ENCODE results near the gene ZNF775.
"Not testable (repeated sequence)": the region's sequence is repeated elsewhere in the genome, so short reads cannot be mapped to it uniquely, and the experiment has no call there.

ZNF775 gene

DNA sequence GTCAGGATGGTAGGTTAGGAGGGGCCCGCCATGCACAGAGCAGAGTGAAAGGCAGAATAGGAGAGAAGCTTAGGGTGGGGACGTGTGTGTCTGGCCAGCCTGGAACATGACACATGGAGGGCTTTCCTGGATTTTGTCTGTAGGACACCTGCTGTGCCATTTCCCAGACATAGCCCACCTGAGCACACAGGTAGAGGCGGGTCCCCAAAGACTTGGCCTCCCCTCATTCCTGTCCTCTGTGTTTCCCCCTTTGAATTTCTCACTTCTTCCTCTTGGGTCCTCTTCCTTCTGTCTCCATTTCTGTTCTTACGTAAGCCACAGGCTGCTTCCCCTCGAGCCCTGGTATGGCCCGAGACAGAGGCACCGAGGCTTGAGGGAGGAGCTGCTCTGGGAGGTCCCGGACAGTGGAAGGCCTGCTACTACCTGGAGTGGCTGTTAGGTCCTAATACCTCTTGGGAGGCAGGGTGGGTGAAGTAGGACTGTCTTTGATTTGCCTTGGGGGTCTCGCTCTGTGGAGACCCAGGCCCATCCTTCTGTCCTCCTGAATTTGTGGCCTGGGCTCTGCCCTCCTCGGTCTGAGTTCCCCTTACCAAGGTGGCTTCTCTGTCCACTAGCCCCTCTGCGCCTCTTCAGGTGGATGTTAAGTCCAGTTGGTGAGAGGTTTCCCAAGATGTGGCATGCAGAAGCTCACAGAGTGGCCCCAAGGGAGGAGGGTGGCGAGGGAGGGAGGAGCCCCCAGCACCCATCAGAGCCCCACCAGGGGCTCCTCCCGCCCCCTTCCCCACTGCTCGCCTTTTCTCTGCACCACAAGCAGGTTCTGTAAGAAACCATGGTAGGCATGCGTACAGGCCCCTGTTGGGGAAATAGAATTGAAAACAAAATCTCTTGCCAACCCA, 5.5 kb downstream of the ZNF775 start:
- DNase-seq (ENCODE audit: low spot score) = no peak
- in situ Hi-C loops (cut with MboI; ENCODE audit: low sequenced_read_pairs, unreplicated experiment) = no loop called here
- TF ChIP-seq, protein P1, sequence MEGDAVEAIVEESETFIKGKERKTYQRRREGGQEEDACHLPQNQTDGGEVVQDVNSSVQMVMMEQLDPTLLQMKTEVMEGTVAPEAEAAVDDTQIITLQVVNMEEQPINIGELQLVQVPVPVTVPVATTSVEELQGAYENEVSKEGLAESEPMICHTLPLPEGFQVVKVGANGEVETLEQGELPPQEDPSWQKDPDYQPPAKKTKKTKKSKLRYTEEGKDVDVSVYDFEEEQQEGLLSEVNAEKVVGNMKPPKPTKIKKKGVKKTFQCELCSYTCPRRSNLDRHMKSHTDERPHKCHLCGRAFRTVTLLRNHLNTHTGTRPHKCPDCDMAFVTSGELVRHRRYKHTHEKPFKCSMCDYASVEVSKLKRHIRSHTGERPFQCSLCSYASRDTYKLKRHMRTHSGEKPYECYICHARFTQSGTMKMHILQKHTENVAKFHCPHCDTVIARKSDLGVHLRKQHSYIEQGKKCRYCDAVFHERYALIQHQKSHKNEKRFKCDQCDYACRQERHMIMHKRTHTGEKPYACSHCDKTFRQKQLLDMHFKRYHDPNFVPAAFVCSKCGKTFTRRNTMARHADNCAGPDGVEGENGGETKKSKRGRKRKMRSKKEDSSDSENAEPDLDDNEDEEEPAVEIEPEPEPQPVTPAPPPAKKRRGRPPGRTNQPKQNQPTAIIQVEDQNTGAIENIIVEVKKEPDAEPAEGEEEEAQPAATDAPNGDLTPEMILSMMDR (IDR thresholded peaks at IDR 0.05; ENCODE audit: borderline replicate concordance, control extremely low read depth, extremely low read depth, insufficient read depth, missing control alignments) = no peak

DNA sequence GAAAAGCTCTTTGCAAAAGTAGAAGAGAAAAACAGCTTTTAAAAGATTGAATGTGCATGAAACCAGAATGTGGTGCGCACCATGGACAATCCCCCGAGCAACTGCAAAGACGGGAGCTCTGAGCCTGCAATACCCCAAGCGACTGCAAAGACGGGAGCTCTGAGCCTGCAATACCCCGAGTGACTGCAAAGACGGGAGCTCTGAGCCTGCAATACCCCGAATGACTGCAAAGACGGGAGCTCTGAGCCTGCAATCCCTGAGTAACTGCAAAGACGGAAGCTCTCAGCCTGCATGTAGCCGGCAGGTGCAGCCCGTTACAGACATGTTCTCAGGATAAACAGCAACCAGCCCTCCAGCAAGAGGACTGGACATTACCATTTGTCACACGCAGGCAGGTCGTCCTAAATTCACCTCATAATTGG, 6.2 kb downstream of the ZNF775 start:
- no peak for DNase-seq (ENCODE audit: low spot score)
- TF ChIP-seq, protein P1 (IDR thresholded peaks at IDR 0.05; ENCODE audit: borderline replicate concordance, control extremely low read depth, extremely low read depth, insufficient read depth, missing control alignments) = no peak
- in situ Hi-C loops (cut with MboI; ENCODE audit: low sequenced_read_pairs, unreplicated experiment) = no loop called here

DNA sequence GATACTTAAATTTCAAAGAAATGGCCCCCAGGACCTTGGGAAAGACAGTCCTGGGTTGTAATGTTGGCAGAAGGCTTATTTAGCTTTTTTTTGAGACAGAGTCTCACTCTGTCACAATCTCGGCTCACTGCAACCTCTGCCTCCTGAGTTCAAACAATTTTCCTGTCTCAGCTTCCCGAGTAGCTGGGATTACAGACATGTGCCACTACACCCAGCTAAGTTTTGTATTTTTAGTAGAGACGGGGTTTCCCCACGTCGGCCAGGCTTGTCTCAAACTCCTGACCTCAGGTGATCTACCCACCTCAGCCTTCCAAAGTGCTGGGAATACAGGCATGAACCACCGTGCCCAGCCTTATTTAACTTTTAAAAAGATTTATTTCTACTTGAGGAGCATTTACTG, 6.8 kb downstream of the ZNF775 start:
- in situ Hi-C loops (cut with MboI; ENCODE audit: low sequenced_read_pairs, unreplicated experiment); DNase-seq (ENCODE audit: low spot score): not testable (repeated sequence)

DNA sequence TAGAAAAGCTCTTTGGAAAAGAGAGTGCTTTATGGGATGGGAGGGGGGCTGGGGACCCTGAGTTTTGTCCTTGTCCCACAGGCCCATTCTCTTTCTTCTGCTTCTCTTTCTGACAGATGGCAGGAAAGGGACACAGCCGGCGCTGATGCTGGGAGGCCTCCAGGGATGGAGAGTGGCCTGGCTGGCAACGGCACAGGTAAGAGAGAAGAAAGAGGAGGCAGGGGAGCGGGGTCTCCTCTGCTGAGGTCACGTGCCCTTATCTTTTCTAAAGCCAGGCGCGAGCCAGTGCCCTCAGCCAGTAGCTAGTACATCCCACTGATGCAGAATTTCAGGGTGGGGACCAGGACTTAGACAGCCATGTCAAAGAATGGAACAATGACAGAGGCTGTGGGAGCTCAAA, 9.2 kb downstream of the ZNF775 start:
- no peak for DNase-seq (ENCODE audit: low spot score)
- TF ChIP-seq, protein P1 (IDR thresholded peaks at IDR 0.05; ENCODE audit: borderline replicate concordance, control extremely low read depth, extremely low read depth, insufficient read depth, missing control alignments) = no peak
- in situ Hi-C loops (cut with MboI; ENCODE audit: low sequenced_read_pairs, unreplicated experiment) = no loop called here

DNA sequence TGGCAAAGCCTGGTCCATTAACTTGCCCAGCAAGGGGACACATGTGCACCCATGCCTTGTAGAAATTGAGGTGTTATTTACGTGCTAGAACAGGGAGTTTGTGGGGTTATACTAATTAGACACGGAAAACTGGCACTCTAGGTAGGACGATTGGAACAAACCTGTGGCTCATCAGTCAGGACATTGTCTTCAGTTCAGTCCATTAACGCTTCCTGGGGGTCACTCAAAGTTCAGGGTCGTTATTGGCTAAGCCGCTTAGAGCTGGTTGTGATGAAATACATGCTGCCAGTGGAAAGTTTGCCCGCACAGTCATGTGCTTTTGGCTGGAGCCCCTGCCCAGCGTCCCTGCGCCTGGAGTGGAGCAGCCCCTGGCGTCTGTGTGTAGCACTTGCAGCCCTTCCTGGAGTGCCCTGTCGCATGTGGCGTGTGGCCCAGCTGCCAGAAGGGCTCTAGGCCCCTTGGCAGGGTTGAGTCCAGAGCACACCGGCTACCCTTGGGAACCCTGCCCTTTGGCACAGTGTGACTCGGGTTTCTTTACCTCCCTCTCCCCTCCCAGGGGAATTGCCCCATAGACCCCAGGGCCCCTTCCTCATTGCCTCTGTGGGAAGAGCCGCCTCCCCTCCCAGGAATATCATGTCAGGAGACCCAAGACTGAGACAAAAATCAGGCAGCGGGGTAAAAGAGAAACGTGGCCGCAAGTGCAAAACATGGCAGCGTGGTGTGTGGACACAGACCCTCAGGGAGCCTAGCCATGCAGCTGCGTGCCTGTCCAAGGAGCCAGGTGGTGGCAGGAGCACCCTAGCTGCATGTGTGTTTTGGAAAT, 9.8 kb downstream of the ZNF775 start:
- in situ Hi-C loops (cut with MboI; ENCODE audit: low sequenced_read_pairs, unreplicated experiment) = no loop called here
- TF ChIP-seq, protein P1 (IDR thresholded peaks at IDR 0.05; ENCODE audit: borderline replicate concordance, control extremely low read depth, extremely low read depth, insufficient read depth, missing control alignments) = no peak
- no peak for DNase-seq (ENCODE audit: low spot score)

DNA sequence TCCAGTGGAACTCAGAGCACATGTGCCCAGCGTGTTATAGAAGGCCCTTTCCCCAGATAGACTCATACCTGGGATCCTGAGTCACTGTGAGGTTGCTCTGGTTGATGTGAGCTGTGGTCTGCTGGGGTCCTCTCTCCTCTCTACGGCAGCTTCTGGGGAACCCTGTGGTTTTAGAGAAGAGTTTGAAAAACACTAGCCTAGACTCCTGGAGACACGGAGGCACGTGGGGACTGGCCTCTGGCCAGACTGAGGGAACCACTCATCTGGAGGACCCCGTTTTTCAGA, 10.3 kb downstream of the ZNF775 start:
- no peak for DNase-seq (ENCODE audit: low spot score)
- in situ Hi-C loops (cut with MboI; ENCODE audit: low sequenced_read_pairs, unreplicated experiment) = no loop called here
- TF ChIP-seq, protein P1 (IDR thresholded peaks at IDR 0.05; ENCODE audit: borderline replicate concordance, control extremely low read depth, extremely low read depth, insufficient read depth, missing control alignments) = no peak

DNA sequence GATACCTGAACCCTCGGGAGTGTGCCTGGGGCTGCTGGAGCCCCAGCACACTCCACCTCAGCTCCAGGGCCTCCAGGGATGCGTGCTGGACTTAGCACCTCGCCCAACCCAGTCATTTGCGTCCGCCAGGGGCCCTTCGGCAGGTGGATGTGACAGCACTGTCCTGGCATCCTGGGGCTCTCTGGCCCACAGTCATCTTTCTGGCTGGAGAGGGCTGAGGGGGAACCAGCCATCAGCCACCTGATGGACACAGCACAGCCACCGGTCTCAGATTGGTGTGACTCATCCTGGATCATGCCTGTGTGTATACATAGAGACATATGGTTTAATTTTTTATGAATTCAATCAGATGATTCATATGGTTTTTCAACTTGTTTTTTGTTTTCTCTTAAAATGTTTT, 11.1 kb downstream of the ZNF775 start:
- TF ChIP-seq, protein P1 (IDR thresholded peaks at IDR 0.05; ENCODE audit: borderline replicate concordance, control extremely low read depth, extremely low read depth, insufficient read depth, missing control alignments) = no peak
- in situ Hi-C loops (cut with MboI; ENCODE audit: low sequenced_read_pairs, unreplicated experiment) = no loop called here
- DNase-seq (ENCODE audit: low spot score) = no peak

Measured in GM13976 (cell line).